Activated CD4-positive, CD25-positive, alpha-beta regulatory T cell (primary cell): ENCODE data around the gene LBHD2.

Source experiments
- DNase-seq, 4 experiments: peaks; one replicate each; lab custom pipeline; 2025; lab: John Stamatoyannopoulos, UW

The LBHD2 gene

DNA sequence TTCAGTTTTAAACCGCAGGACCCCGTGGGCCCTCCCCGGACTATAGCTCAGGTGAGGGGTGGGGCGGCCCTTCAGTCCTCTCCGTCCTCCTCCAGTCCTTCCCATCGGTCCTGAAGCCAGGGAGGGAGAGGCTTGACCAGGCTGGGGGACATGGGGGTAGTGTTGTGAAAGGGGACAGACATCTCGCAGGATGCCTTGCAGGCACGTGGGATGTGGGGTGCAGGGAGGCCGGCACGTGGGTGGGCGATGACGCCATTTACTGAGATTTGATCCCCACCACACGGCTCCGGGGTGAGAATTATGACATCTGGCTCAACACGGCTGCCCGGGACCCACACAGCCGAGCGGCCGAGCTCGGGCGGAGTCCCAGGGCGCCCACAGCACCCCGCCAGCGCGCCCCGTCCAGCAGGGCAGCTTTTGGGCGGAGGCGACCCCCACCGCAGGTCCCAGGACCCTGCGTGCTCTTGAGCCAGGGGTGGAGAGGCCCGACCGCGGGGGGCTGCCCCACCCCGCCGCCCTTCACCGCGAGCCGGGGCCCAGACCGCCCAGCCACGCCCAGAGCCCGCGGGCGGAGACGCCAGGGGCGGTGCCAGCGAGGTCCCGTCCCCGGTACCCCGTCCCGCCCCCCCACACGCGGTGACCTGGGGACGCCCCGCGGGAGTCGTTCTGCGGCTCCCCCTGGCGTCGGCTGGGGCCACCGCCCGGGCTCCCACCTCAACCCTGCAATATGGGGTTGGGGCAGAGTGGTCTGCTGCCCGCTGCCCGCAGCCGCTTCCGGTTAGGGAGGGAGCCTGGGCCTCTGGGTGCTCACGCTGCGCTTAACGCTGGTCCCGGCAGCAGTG lies 7.3 kb downstream of the LBHD2 start:
- peak; percentile 58 to 66 (median 62) for DNase-seq

- no peak for DNase-seq
Observed at GRCh38 chr14:103091883-103092222, 7.8 kb downstream of the LBHD2 start.

GRCh38 chr14:103093856-103094405 lies 9.9 kb downstream of the LBHD2 start:
- no peak for DNase-seq

GRCh38 chr14:103094406-103095209 lies 10.6 kb downstream of the LBHD2 start, which contains the start of gene EXOC3L4:
Gene EXOC3L4, plus strand, starts transcription at chr14:103094725. Its CDS starts 5,495 bp downstream, at chr14:103100220.
- no peak for DNase-seq

DNA sequence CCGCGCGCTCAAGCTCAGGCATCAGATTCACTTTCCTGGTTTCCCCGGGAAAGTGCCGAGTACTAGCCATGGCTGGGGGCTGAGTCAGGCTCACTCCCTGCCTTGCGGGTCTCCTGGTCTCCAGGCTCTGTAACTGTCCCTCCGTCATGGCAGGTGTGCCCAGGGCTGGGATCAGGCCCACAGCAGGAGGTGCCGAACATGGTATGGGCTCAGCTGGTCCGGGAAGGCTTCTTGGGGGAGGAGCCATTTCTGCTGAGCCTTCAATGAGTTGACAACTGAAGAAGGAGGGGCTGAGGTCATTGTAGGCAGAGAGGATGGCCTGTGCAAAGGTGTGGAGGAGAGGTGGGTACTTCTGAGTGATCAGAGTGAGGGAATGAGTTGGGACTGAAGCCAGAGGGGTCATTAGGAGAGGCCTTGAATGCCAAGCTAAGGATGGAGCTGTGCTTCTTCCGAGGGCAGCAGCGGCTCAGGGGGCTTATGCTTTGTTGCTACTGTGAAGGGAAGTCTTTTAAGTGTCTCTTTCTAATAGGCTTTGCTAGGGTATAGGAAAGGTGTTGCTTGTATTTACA lies 11.3 kb downstream of the LBHD2 start:
- no peak for DNase-seq

DNA sequence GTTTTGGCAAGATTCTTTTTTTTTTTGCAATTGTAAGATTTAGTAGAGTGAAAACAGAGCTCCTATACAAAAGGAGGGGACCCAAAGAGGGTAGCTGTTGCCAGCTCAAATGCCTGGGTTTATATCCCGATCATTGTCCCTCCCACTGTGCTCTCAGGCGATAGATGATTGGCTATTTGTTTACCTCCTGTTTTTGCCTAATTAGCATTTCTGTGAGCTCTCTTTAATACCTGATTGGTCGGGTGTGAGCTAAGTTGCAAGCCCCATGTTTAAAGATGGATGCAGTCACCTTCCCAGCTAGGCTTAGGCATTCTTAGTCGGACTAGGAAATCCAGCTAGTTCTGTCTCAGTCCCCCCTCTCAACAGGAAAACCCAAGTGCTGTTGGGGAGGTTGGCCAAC lies 12.4 kb downstream of the LBHD2 start:
- no peak for DNase-seq

- no peak for DNase-seq
Observed at GRCh38 chr14:103097244-103097993, 13.4 kb downstream of the LBHD2 start.

DNA sequence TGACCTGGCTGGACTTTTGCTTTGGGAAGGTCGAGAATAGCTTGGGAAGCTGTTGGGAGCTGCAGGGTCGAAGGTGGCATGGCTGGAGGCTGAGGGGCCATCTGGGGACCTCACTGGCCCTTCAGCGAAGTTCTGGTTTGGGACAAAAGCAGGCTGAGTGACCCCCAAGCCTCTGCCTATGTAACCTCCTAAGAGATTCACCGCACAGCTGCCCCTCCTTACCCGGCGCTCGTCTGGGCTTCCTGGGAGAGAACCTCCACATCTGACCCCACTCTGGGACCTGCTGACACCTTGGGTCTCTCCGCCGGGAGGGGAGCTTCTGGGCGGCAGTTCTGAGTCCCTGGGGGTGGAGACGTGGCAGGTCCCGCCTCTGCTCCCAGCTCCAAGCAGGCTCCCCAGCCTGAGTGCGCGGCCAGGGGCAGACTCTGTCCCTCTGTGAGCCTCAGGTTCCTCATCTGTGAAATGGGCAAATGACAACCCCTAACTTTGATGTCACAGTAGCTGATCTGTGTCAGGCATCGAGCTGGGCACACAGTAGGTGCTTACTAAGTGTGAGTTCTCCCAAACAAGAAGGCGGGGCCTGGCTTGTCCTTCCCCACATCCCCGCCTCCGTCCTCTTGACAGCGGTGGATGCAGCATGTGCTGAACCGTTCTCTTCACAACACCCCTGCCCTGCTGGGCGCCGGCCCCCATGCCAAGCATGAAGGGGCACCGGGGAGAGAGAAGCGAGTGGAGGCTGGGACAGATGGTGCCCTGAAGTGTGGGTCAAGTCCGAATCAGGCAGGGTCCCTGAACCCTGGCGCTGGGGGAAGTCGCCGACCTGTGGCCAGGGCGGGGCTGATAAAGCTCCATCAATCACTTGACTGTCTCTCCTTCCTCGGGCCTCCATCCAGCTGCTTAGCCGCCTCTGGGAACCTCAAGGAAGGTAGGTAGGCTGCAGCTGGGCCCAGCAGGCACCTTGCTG lies 14.3 kb downstream of the LBHD2 start:
- no peak for DNase-seq

GRCh38 chr14:103099081-103099732 lies 15.2 kb downstream of the LBHD2 start:
- no peak for DNase-seq

GRCh38 chr14:103099733-103100280 lies 15.8 kb downstream of the LBHD2 start:
- no peak for DNase-seq

- DNase-seq: no peak
Observed at GRCh38 chr14:103100281-103101121, 16.5 kb downstream of the LBHD2 start.

DNA sequence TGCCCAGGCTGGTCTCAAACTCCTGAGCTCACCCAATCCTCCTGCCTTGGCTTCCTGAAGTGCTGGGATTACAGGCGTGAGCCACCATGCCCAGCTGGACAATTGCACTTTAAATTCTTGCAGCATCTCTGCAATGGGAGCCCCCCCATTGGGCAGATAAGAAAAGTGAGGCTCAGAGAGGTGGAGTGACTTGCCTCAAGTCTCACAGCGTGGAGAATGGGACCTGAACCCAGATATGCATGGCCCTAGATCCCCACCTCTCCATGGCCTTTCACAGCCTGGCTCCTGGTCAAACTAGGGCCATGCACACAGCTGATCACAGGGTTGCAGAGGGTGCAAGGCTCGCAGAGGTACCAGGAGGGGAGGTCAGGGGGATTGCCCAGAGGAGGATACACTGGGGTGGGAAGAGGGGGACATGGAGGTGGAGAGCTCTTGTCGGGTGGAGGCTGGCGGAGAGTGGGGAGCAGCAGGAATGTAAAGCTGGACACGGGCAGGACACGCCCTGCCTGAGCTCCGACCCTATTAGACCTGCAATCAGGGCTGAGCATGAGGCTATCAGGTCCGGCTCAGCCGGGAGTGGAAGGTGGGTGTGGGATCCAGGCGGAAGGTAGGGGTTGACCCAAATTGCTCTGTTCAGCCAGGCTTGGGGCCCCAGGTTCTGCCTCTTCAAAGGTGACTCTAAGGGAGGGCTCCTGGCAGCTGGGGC lies 17.4 kb downstream of the LBHD2 start:
- no peak for DNase-seq

DNA sequence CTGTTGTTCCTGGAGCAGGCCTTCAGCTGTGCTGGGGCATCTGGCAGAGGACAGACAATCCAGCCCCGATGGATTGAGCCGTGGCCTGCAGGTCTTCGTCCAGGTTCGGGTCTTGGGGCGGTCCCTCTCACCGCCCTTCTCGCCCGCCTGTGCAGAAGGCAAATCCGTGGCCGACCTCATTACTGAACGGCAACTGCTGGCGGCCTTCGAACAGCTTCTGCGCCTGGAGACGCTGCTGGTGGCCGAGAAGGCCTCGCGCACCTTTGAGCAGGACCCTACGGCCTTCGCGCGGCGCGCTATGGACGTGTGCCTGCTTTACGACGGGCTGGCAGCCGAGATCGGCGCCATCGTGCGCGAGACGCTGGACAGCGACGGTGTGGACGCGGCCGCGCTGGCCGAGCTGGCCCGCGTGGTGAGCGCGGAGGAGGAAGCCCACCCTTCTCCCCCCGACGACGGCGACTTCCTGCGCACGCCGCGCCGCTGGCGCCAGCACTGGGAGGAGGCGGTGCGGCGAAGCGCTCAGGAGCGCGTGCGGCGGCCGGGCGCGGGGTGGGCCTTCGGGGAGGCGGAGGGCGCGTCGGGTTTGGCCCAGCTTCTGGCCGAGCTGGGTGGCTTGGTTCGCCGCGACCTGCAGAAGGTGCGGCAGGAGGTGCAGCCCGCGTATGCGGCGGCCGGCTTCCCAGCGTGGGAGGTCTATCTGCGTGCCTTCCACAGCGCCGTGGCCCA lies 18.1 kb downstream of the LBHD2 start:
- no peak for DNase-seq

DNA sequence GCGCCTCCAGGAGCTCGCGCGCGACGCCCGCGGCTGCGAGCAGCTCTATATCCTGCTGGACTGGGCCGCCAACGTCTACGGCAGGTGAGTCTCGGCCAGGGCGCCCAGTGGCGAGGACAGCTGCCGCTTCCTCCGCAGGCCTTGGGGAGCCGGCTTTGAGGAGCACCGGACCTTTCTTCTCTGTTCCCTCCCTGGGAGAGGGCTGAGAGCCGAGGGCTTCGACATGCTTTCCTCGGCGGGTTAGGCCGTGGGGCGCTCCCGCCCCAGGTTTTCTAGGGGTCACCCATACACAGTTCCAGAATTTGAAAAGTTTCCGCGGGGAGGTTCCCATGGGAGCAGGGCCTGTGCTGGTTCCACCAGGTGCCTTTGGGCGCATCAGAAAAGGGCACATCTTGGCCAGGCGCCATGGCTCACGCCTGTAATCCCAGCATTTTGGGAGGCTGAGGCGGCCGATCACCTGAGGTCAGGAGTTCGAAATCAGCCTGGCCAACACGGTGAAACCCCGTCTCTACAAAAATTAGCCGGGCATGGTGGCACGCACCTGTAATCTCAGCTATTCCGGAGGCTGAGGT lies 18.8 kb downstream of the LBHD2 start:
- no peak for DNase-seq

- DNase-seq: no peak
Observed at GRCh38 chr14:103103461-103104388, 19.7 kb downstream of the LBHD2 start.

- no peak for DNase-seq
Observed at GRCh38 chr14:103104389-103104653, 20.3 kb downstream of the LBHD2 start.
